ENCODE results near the gene PYDC1. TPM values are rescaled to one million over a fixed set of nuclear protein-coding genes. Genes with fewer than 3 reads are reported as not detected.
A peak's percentile ranks its signal among the peaks of the same experiment; 100 is the strongest.

Gene PYDC1
- total and polyA plus RNA-seq, 7 experiments from 2014 or later = not detected

DNA sequence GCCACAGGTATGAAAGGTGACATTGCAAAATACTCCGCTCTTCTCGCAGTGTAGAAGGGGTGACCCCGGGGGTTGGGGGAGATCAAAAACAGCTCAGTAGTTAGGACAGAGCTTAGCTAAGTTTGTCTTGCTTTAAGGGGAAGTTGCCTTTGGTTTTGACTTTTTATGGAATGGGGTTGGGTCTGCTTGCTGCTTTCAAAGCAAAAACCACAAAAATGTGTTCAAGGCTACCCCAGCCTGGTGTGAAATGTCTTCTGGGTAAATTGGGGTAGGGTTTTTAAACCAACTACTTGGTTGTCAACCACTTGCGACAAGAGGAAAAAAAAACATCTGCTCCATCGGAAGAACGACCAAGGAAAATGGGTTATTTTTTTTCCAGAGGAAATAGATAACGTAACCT is 30.8 kb downstream of the PYDC1 start:
- Histone ChIP-seq H3K9me3 (ENCODE audit: control insufficient read depth in 2 of 3, low read length in 3 of 3) (no peaks in the 10 kb centered on the region), H3K27ac (ENCODE audit: low read depth, low read length) (peak overlapping the region; percentile 15), H3K4me3 (ENCODE audit: low read length) (no peak overlapping the region), H3K36me3 (ENCODE audit: control insufficient read depth in 2 of 3, insufficient read depth in 3 of 3, low read length in 3 of 3) (peaks cover 71 to 91% (median 77%) of the 10 kb centered on the region in 3 experiments), H3K27me3 (ENCODE audit: control insufficient read depth in 2 of 2, insufficient read depth in 2 of 2, low read length in 2 of 2) (no peaks in the 10 kb centered on the region), H3K4me1 (ENCODE audit: control insufficient read depth in 2 of 2, insufficient read depth in 2 of 2, low read length in 2 of 2) (peaks cover 52 to 68% of the 10 kb centered on the region in 2 donors)
- ChIA-PET CTCF (interaction anchor here (0.7 kb wide), 1 partner anchor 19 kb away, joined by 3 read pairs; no protein-coding TSS in a partner anchor), POLR2A (interaction anchor here (1.0 to 4.8 kb wide), 4 partner anchors 9 to 69 kb away, joined by 3 to 35 read pairs (median 12); partner anchors contain the start of genes KAT8 and PYCARD)
- Mint-ChIP-seq H3K9me3 (peaks cover 0 to 12% (median 0%) of the 10 kb centered on the region in 11 donors), H3K27ac (peak overlapping the region; percentile 47 to 90 (median 69)), H3K36me3 (peaks cover 46 to 90% (median 86%) of the 10 kb centered on the region in 5 donors), H3K4me1 (peaks cover 83 to 99% (median 95%) of the 10 kb centered on the region in 7 donors), H3K27me3 (no peaks in the 10 kb centered on the region), H3K4me3 (peak overlapping the region; percentile 54 to 92 (median 70))
- DNase-seq (peak in 1 of 9 donors; percentile 23), ATAC-seq (peak; percentile 21)
- intact Hi-C loops (cut with micrococcal nuclease) = loop anchor here in 1 of 2 donors (10.0 kb wide), 1 partner anchor 529 kb away; a partner anchor contains a TSS

DNA sequence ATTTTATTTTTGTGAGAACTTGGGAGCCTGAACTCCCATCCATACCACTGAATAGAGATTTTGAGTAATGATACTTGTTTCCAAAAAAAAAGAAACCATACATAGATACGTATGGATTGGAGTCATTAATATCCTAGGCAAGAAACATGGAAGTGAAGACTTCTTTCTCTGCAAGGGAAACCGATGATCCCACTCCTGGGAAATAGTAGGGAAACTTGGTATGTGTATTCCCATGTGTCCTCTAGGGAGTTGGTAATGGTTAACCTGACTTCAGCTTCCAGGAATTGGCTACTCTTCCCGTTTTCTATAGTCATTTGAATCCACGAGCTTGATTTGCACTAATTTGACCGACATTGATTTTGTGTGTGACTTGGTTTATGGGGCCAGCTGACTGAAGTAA is 31.6 kb downstream of the PYDC1 start:
- peaks cover 40 to 84% (median 79%) of the 10 kb centered on the region in 5 donors for H3K36me3 Mint-ChIP-seq
- intact Hi-C loops (cut with micrococcal nuclease) = loop anchor here in 1 of 2 donors (10.0 kb wide), 1 partner anchor 529 kb away; a partner anchor contains a TSS
- no peak overlapping the region for H3K27ac ChIP-seq (ENCODE audit: low read depth, low read length)
- peak overlapping the region in 7 of 9 donors; percentile 4 to 90 (median 69) for H3K27ac Mint-ChIP-seq
- H3K9me3 ChIP-seq (ENCODE audit: control insufficient read depth in 2 of 3, low read length in 3 of 3) = no peaks in the 10 kb centered on the region
- H3K27me3 Mint-ChIP-seq = no peaks in the 10 kb centered on the region
- ChIA-PET POLR2A (interaction anchor here (0.6 to 4.8 kb wide), 4 partner anchors 8 to 688 kb away, joined by 3 to 35 read pairs (median 11); partner anchors contain the start of genes KAT8 and PYCARD), CTCF (no interaction called here)
- H3K4me3 ChIP-seq (ENCODE audit: low read length) = no peak overlapping the region
- peak overlapping the region; percentile 60 to 92 (median 70) for H3K4me3 Mint-ChIP-seq
- no peaks in the 10 kb centered on the region for H3K27me3 ChIP-seq (ENCODE audit: control insufficient read depth in 2 of 2, insufficient read depth in 2 of 2, low read length in 2 of 2)
- H3K36me3 ChIP-seq (ENCODE audit: control insufficient read depth in 2 of 3, insufficient read depth in 3 of 3, low read length in 3 of 3) = peaks cover 63 to 85% (median 69%) of the 10 kb centered on the region in 3 experiments
- peaks cover 0 to 17% (median 0%) of the 10 kb centered on the region in 11 donors for H3K9me3 Mint-ChIP-seq
- peaks cover 80 to 93% (median 88%) of the 10 kb centered on the region in 7 donors for H3K4me1 Mint-ChIP-seq
- DNase-seq (no peak), ATAC-seq (no peak)
- H3K4me1 ChIP-seq (ENCODE audit: control insufficient read depth in 2 of 2, insufficient read depth in 2 of 2, low read length in 2 of 2) = peaks cover 52 to 68% of the 10 kb centered on the region in 2 donors

DNA sequence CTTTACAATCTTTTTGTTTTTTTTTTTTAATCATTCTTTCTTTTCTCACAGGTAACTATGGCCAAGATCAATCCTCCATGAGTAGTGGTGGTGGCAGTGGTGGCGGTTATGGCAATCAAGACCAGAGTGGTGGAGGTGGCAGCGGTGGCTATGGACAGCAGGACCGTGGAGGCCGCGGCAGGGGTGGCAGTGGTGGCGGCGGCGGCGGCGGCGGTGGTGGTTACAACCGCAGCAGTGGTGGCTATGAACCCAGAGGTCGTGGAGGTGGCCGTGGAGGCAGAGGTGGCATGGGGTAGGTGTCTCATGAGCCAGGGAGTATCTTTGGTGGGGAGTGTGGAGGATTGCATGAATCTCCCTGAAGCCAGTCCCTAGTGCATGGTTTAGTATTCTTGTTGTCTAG is 32.0 kb downstream of the PYDC1 start:
- Mint-ChIP-seq H3K27ac (peak overlapping the region in 7 of 9 donors; percentile 60 to 86 (median 70)), H3K4me3 (peak overlapping the region; percentile 26 to 92 (median 70)), H3K36me3 (peaks cover 36 to 81% (median 75%) of the 10 kb centered on the region in 5 donors), H3K4me1 (peaks cover 76 to 91% (median 86%) of the 10 kb centered on the region in 7 donors), H3K27me3 (peaks cover 0 to 2% (median 0%) of the 10 kb centered on the region in 5 donors), H3K9me3 (peaks cover 0 to 20% (median 0%) of the 10 kb centered on the region in 11 donors)
- Histone ChIP-seq H3K9me3 (ENCODE audit: control insufficient read depth in 2 of 3, low read length in 3 of 3) (no peaks in the 10 kb centered on the region), H3K27ac (ENCODE audit: low read depth, low read length) (no peak overlapping the region), H3K36me3 (ENCODE audit: control insufficient read depth in 2 of 3, insufficient read depth in 3 of 3, low read length in 3 of 3) (peaks cover 58 to 85% (median 65%) of the 10 kb centered on the region in 3 experiments), H3K4me3 (ENCODE audit: low read length) (no peak overlapping the region), H3K4me1 (ENCODE audit: control insufficient read depth in 2 of 2, insufficient read depth in 2 of 2, low read length in 2 of 2) (peaks cover 52 to 68% of the 10 kb centered on the region in 2 donors), H3K27me3 (ENCODE audit: control insufficient read depth in 2 of 2, insufficient read depth in 2 of 2, low read length in 2 of 2) (no peaks in the 10 kb centered on the region)
- intact Hi-C loops (cut with micrococcal nuclease) = loop anchor here in 1 of 2 donors (10.0 kb wide), 1 partner anchor 530 kb away; a partner anchor contains a TSS
- DNase-seq (no peak), ATAC-seq (no peak)
- ChIA-PET CTCF (no interaction called here), POLR2A (interaction anchor here (0.9 to 4.8 kb wide), 4 partner anchors 11 to 438 kb away, joined by 4 to 35 read pairs (median 14); partner anchors contain the start of gene PYCARD)

DNA sequence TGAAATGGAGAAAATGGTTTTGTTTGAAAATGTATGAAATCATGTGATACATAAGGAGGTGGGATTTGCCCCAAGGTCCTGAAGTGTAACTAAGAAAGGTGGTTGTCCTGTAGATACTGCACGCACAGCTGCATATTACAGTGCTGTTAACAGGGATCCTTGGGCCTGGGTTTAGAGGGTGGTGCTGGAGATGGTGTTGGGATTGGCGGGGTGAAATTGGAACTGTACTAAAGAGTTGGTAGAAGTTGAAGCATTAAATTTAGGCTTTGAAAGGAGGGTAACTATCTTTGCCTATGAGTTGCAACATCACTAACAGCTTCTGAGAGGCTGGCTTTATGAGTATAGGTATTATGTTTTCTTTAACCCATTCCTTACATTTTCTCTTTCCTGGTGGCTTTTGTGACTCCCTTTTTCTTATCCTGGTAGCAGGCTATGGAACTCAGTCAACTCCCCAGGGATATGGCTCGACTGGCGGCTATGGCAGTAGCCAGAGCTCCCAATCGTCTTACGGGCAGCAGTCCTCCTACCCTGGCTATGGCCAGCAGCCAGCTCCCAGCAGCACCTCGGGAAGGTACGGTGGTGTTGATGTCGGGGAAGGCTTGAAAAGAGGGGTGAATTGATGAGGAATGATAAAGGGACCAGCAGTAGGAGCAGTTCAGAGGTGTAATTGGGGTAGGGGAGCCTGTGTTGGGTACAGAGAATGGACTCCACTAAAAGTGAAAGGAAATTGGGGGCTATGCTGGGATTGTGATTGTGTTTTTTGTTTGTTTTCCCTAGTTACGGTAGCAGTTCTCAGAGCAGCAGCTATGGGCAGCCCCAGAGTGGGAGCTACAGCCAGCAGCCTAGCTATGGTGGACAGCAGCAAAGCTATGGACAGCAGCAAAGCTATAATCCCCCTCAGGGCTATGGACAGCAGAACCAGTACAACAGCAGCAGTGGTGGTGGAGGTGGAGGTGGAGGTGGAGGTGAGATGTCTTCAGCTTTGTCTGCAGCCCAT is 33.2 kb downstream of the PYDC1 start:
- ChIA-PET CTCF (no interaction called here), POLR2A (interaction anchor here (0.6 to 4.8 kb wide), 7 partner anchors 12 to 525 kb away, joined by 3 to 35 read pairs (median 6); partner anchors contain the start of genes BCKDK, KAT8 and PYCARD)
- peak overlapping the region; percentile 2 to 98 (median 79) for H3K27ac Mint-ChIP-seq
- DNase-seq = no peak
- peaks cover 29 to 73% (median 67%) of the 10 kb centered on the region in 5 donors for H3K36me3 Mint-ChIP-seq
- Histone ChIP-seq H3K9me3 (ENCODE audit: control insufficient read depth in 2 of 3, low read length in 3 of 3) (no peaks in the 10 kb centered on the region), H3K27ac (ENCODE audit: low read depth, low read length) (peak overlapping the region; percentile 30), H3K4me3 (ENCODE audit: low read length) (peak overlapping the region; percentile 76), H3K4me1 (ENCODE audit: control insufficient read depth in 2 of 2, insufficient read depth in 2 of 2, low read length in 2 of 2) (peaks cover 56 to 66% of the 10 kb centered on the region in 2 donors), H3K27me3 (ENCODE audit: control insufficient read depth in 2 of 2, insufficient read depth in 2 of 2, low read length in 2 of 2) (no peaks in the 10 kb centered on the region), H3K36me3 (ENCODE audit: control insufficient read depth in 2 of 3, insufficient read depth in 3 of 3, low read length in 3 of 3) (peaks cover 47 to 78% (median 53%) of the 10 kb centered on the region in 3 experiments)
- peaks cover 0 to 3% (median 0%) of the 10 kb centered on the region in 5 donors for H3K27me3 Mint-ChIP-seq
- H3K9me3 Mint-ChIP-seq = peaks cover 0 to 19% (median 0%) of the 10 kb centered on the region in 11 donors
- ATAC-seq = no peak
- peaks cover 68 to 85% (median 80%) of the 10 kb centered on the region in 7 donors for H3K4me1 Mint-ChIP-seq
- peak overlapping the region; percentile 92 to 99 (median 96) for H3K4me3 Mint-ChIP-seq
- intact Hi-C loops (cut with micrococcal nuclease) = loop anchor here (1.0 to 10.0 kb wide), 2 partner anchors 8 to 531 kb away; a partner anchor contains a TSS

DNA sequence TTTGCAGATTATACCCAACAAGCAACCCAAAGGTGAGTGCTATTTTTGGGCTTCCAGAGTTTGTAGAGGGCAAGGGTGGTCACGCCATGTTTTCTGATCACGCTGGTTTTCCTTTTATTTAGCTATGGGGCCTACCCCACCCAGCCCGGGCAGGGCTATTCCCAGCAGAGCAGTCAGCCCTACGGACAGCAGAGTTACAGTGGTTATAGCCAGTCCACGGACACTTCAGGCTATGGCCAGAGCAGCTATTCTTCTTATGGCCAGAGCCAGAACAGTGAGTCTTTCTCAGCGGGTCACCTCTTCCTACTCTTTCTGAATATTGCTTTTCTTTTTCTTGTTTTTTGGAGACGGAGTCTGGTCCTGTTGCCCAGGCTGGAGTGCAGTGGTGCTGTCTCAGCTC is 34.5 kb downstream of the PYDC1 start:
- Mint-ChIP-seq H3K9me3 (peaks cover 0 to 19% (median 0%) of the 10 kb centered on the region in 11 donors), H3K27me3 (peaks cover 0 to 3% (median 0%) of the 10 kb centered on the region in 5 donors), H3K27ac (peak overlapping the region; percentile 68 to 100 (median 96)), H3K36me3 (peaks cover 29 to 62% (median 57%) of the 10 kb centered on the region in 5 donors), H3K4me3 (peak overlapping the region; percentile 92 to 99 (median 96)), H3K4me1 (peaks cover 67 to 84% (median 73%) of the 10 kb centered on the region in 7 donors)
- H3K9me3 ChIP-seq (ENCODE audit: control insufficient read depth in 2 of 3, low read length in 3 of 3) = no peaks in the 10 kb centered on the region
- no peak for DNase-seq
- peak overlapping the region; percentile 30 for H3K27ac ChIP-seq (ENCODE audit: low read depth, low read length)
- no peaks in the 10 kb centered on the region for H3K27me3 ChIP-seq (ENCODE audit: control insufficient read depth in 2 of 2, insufficient read depth in 2 of 2, low read length in 2 of 2)
- ChIA-PET CTCF (interaction anchor here (0.7 kb wide), 1 partner anchor 39 kb away, joined by 3 read pairs; no protein-coding TSS in a partner anchor), POLR2A (interaction anchor here (0.7 to 4.8 kb wide), 9 partner anchors 13 to 276 kb away, joined by 3 to 35 read pairs (median 4); partner anchors contain the start of genes KAT8 and PYCARD)
- intact Hi-C loops (cut with micrococcal nuclease) = loop anchor here in 1 of 2 donors (10.0 kb wide), 1 partner anchor 532 kb away; a partner anchor contains a TSS
- H3K4me3 ChIP-seq (ENCODE audit: low read length) = peak overlapping the region; percentile 76
- H3K4me1 ChIP-seq (ENCODE audit: control insufficient read depth in 2 of 2, insufficient read depth in 2 of 2, low read length in 2 of 2) = peaks cover 65% of the 10 kb centered on the region in 2 donors
- peaks cover 33 to 65% (median 40%) of the 10 kb centered on the region in 3 experiments for H3K36me3 ChIP-seq (ENCODE audit: control insufficient read depth in 2 of 3, insufficient read depth in 3 of 3, low read length in 3 of 3)
- no peak for ATAC-seq

Data from naive thymus-derived CD4-positive, alpha-beta T cell (primary cell).